Peyer's patch (tissue), 4 donors: Measurements from ENCODE around the gene KIFC1.

Experiments used
- CTCF ChIP-seq, 6 experiments: fragments of 450-650 bp in 4 of 6; fragments of 200-600 bp in 2 of 6; sonication (generic) in 1 of 6; IDR thresholded peaks; one replicate each; pipeline ENCODE4 v1.5.1; 2017 to 2019; ENCODE audit warnings: antibody characterized with exemption in 6 of 6, mild to moderate bottlenecking in 3 of 6, moderate library complexity in 1 of 6
- POLR2A ChIP-seq, 2 donors: fragments of 450-650 bp; IDR thresholded peaks; one replicate each; pipeline ENCODE4 v1.5.1; 2017; ENCODE audit warnings: antibody characterized with exemption in 2 of 2, mild to moderate bottlenecking in 2 of 2, moderate library complexity in 2 of 2

- TF ChIP-seq POLR2A (IDR thresholded peaks at IDR 0.05) = no peak
- TF ChIP-seq CTCF (IDR thresholded peaks at IDR 0.05) = no peak
These were observed 435 bp downstream of the KIFC1 start for GRCh38 chr6:33391922-33392594.
